GM12872 (cell line): ENCODE measurements around the gene TMPRSS3.

Experiments
- CTCF ChIP-seq: IDR thresholded peaks from 3 replicates; pipeline ENCODE4 v1.5.1; 2011; ENCODE audit warnings: low read depth, mild to moderate bottlenecking, low read length, moderate library complexity; ENCODE audit not compliant: insufficient read depth

Gene TMPRSS3

GRCh38 chr21:42374864-42375499 lies 20.9 kb downstream of the TMPRSS3 start:
- TF ChIP-seq CTCF: no peak

DNA sequence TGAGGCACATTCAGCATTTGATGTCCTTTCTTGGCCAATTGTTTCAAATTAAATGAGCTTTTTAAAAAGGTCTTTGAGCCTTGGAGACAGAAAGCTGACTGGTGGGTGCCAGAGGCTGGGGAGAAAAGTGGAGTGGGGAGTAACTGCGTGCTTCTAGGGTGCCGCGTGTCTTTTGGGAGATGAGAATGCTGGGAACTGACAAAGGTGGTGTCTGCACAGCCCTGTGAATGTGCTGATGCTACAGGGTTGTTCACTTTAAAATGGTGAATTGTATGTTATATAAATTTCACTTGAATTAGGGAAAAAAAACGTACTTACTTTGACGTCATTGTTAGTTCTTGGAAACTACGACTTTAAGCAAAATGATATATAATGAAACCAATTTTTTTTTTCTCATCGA lies 21.4 kb downstream of the TMPRSS3 start:
- TF ChIP-seq CTCF: no peak

GRCh38 chr21:42373908-42374455 lies 21.9 kb downstream of the TMPRSS3 start:
- TF ChIP-seq CTCF: no peak

DNA sequence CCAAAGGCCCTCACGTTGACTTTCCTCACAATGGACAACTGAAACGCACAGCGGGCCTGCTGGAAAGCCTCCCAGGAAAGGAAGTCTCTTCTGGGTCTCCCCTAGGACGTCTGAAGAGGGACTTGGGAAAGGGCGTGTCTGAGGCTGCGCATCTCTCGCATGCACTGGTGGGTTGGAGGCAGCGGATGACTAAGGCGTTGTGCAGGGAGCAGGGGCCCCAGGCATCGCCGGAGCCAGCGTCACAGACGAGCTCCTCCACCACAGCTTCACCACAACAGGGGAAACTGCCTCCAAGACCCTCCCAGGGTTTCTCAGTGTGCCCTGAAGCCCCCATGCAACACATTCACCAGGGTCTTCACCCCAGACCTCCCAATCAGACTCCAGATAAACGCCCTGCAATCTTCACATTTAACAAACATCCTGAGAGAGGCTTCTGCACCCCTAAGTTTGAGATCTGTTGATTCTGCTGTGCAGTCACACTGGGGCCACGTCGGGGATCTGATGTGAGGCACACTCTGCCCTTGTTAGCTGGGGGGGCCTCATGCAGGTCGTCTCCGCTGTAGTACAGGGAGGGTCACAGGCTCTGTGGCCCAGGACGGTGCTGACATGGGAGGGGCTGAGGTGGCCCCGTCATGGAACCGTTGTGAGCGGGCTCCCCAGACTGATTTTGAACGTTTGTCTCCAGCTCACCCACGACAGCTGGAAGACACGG lies 22.5 kb downstream of the TMPRSS3 start:
- no peak for TF ChIP-seq CTCF

DNA sequence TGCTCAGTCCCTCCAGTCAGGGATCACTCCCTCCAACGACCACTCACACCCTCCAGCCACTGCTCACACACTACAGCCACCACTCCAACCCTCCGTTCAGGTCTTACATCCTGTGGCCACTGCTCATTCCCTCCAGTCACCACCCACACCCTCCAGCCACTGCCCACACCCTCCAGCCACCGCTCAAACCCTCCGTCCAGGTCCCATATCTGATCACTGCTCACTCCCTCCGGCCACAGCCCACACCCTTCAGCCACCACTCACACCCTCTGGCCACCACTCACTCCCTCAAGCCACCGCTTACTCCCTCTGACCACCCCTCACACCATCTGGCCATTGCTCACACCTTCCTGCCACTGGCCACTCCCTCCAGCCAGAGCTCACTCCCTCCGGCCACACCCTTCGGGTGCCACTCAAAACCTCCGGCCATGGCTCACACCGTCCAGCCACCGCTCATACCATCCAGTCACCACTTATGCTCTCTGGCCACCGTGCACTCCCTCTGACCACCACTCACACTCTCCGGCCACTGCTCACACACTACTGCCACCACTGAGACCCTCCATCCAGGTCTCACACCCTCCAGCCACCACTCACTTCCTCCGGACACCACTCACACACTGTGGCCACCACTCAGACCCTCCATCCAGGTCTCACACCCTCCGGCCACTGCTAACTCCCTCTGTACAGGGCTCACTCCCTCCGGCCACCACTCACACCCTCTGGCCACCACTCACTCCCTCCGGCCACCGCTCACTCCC lies 24.8 kb downstream of the TMPRSS3 start:
- TF ChIP-seq CTCF: no peak

- TF ChIP-seq CTCF: no peak
Observed at GRCh38 chr21:42369821-42370220, 26.0 kb downstream of the TMPRSS3 start.
